ENCODE measurements around the gene EYS. TPM values are rescaled to one million over a fixed set of nuclear protein-coding genes. Genes with fewer than 3 reads are reported as not detected.

The EYS gene
- polyA plus RNA-seq, 1 experiment, result not detected

DNA sequence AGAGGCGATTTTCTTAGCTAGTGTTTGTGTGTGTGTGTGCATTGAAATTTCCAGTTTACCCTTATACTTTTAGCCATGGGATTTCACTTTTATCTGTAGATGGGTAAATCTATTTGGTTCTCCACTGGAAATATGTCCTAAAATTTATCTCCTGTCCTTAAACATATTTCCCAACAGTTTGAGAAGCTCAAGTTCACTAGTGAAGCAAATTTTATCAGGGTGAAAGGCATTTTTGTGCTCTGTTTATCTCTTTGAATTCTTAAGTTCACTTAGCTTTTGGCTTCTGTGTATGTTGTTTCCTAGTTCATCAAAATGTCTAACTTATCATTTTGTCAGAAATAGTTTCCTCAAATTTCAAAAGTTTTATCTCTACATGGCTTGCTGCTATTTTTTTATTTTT lies 1509.8 kb downstream of the EYS start:
- ChIA-PET CTCF (no interaction called here), POLR2A (no interaction called here)
- H3K4me3 ChIP-seq (ENCODE audit: low read depth, low read length), result no peak overlapping the region
- no peak for TF ChIP-seq CTCF (IDR thresholded peaks at IDR 0.05; ENCODE audit: insufficient read depth, low read depth, low read length)
- no peaks in the 10 kb centered on the region for H3K27me3 ChIP-seq (ENCODE audit: control insufficient read depth, insufficient read depth, low read length)
- H3K36me3 ChIP-seq (ENCODE audit: control insufficient read depth, insufficient read depth, low read length), result no peaks in the 10 kb centered on the region
- DNase-seq (ENCODE audit: low read depth), result no peak

DNA sequence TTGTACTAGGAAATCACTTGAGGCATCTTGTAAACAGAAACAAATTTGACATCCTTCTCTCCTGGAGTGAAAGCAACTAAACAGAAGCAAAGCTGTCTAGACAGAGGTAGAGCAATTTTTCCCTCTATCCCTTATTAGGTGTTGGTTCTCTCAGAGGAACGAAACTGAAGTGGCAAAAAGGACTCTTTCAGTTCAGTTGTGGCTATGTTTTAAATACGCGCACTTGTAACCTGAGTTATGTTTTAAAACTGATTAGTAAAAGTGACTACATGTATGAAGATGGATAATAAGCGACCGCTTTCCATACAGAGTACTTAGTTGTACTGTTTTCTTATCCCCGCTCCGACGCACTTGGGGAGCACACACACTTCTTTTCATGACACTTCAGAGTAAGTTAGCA lies 1520.4 kb downstream of the EYS start:
- POLR2A ChIA-PET, result no interaction called here
- TF ChIP-seq CTCF (IDR thresholded peaks at IDR 0.05; ENCODE audit: insufficient read depth, low read depth, low read length), result no peak
- DNase-seq (ENCODE audit: low read depth), result no peak
- CTCF ChIA-PET, result no interaction called here
- H3K27me3 ChIP-seq (ENCODE audit: control insufficient read depth, insufficient read depth, low read length), result no peaks in the 10 kb centered on the region
- no peaks in the 10 kb centered on the region for H3K36me3 ChIP-seq (ENCODE audit: control insufficient read depth, insufficient read depth, low read length)
- H3K4me3 ChIP-seq (ENCODE audit: low read depth, low read length), result no peak overlapping the region

DNA sequence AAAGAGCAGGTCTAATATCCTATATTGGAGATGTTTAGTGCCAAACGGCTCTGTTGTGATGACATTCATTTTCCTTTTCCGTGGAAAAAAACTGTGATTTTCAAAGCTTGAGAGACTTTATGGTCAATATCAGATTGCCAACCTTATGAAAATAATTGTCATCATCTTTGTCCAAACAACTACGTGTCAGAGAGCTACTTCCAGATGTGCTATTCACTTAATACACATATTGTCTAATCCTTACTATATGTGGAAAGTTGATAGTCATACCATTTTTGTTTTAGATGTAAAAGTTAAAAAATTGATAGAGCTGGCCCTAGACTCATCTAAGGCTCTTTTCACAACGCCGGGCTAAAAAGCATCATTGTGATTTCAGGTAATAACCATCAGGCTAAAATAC lies 1521.4 kb downstream of the EYS start:
- H3K36me3 ChIP-seq (ENCODE audit: control insufficient read depth, insufficient read depth, low read length), result no peaks in the 10 kb centered on the region
- no peak overlapping the region for H3K4me3 ChIP-seq (ENCODE audit: low read depth, low read length)
- TF ChIP-seq CTCF (IDR thresholded peaks at IDR 0.05; ENCODE audit: insufficient read depth, low read depth, low read length), result no peak
- H3K27me3 ChIP-seq (ENCODE audit: control insufficient read depth, insufficient read depth, low read length), result no peaks in the 10 kb centered on the region
- POLR2A ChIA-PET, result no interaction called here
- no peak for DNase-seq (ENCODE audit: low read depth)
- CTCF ChIA-PET, result no interaction called here

- no peaks in the 10 kb centered on the region for H3K36me3 ChIP-seq (ENCODE audit: control insufficient read depth, insufficient read depth, low read length)
- H3K27me3 ChIP-seq (ENCODE audit: control insufficient read depth, insufficient read depth, low read length), result no peaks in the 10 kb centered on the region
- no peak overlapping the region for H3K4me3 ChIP-seq (ENCODE audit: low read depth, low read length)
- CTCF ChIA-PET, result no interaction called here
- TF ChIP-seq CTCF (IDR thresholded peaks at IDR 0.05; ENCODE audit: insufficient read depth, low read depth, low read length), result no peak
- DNase-seq (ENCODE audit: low read depth), result no peak
- POLR2A ChIA-PET, result no interaction called here
Observed at GRCh38 chr6:64175296-64175695, 1531.7 kb downstream of the EYS start.

GRCh38 chr6:64170316-64170715 lies 1536.7 kb downstream of the EYS start:
- no peak for TF ChIP-seq CTCF (IDR thresholded peaks at IDR 0.05; ENCODE audit: insufficient read depth, low read depth, low read length)
- Histone ChIP-seq H3K27me3 (ENCODE audit: control insufficient read depth, insufficient read depth, low read length) (no peaks in the 10 kb centered on the region), H3K4me3 (ENCODE audit: low read depth, low read length) (no peak overlapping the region), H3K36me3 (ENCODE audit: control insufficient read depth, insufficient read depth, low read length) (no peaks in the 10 kb centered on the region)
- DNase-seq (ENCODE audit: low read depth), result no peak
- POLR2A ChIA-PET, result no interaction called here
- CTCF ChIA-PET, result no interaction called here
